HuH-7 (cell line): ENCODE measurements around the gene VEZT.
"Not testable (repeated sequence)": the region's sequence is repeated elsewhere in the genome, so short reads cannot be mapped to it uniquely, and the experiment has no call there.

Experiments used
- DNase-seq: peaks from one replicate; pipeline ENCODE4 v3.0.0; 2011; ENCODE audit warnings: low spot score

VEZT gene

DNA sequence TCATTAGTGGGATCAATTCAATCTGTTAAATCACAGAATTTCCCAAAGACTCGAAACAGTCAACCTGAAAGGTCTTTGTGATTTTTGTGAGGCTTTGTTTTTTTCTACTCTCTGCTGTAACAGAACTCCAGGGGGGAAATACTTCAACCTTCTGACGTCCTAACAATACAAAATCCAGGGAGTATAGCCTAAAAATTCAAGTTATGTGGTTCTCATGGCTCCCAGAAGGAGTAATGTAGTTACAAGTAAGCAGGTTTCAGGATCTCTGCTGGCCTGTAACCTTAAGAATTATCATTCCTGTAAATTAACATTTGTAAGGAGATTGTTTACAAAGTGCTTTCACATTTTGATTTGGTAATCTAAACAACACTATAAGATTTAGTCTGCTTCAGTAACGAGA lies 39.9 kb downstream of the VEZT start:
- DNase-seq = no peak

DNA sequence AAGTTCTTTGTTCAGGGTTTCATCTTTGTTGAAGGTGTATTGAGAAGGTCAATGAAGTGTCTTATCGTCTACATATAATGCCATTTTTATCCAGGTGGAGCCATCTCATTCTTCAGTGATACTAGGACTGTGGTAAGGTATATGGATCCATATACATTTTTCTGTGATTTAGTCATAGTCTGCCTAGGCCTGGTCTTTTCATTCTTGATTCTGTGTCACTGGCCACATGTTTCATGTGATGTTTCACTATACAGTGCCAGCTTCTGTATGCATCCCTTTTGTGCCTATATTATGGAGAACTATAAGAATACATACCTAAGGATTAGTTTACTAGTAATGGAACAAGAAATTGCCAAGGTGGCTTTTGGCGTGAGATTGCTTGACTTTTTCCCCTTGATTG lies 40.5 kb downstream of the VEZT start:
- DNase-seq = no peak

DNA sequence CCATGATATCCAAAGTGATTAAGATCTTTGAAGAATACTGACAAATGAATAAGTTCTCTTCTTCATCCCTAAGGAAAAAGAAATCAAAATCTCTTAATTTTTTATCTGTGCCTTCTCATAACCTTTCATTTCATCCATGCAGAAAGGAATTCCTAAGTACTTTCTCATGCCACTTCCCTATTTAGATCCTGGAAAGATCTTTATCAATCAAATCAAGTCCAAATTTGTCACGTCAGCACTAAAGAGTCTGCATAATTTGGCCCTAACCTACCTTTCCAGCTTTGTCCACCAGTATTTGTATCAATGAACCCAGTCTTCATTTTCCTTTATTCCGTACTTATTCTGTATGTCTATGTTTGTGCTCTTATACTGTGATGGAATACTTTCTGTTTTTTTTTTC lies 41.2 kb downstream of the VEZT start:
- DNase-seq = no peak

DNA sequence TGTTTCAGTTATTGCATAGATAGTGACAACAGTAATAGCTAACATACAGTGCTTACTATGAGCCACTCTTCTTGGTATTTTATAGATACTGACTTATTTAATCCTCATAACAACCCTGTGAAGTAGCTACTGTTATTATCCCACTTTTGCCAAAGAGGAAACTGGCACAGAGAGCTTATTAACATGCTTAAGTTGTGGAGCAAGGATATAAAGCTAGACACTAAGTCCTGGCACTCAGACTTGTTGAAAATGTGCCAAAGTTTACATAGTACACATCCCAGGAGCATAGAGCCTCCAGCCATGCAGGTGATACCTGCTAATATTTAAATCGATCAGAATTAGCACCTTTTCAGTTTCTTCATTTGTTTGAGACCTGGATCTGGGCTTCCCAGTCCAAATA lies 41.8 kb downstream of the VEZT start:
- DNase-seq = no peak

DNA sequence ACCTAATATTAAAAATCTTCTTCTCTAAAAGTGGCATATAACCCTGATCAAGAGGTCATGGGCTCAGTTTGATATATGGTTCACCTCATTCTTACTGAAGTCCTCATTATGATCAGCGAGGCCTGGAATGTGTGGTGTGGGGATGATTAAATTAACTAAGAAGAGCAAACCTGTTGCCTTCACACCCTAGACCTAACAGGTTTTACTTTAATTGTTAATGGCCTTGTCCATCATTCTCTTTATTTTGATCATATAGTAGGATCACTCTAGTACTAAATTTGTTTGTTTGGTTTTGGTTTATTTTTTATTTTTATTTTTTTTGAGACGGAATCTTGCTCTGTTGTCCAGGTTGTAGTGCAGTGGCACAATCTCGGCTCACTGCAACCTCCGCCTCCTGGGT lies 43.5 kb downstream of the VEZT start:
- DNase-seq = no peak

DNA sequence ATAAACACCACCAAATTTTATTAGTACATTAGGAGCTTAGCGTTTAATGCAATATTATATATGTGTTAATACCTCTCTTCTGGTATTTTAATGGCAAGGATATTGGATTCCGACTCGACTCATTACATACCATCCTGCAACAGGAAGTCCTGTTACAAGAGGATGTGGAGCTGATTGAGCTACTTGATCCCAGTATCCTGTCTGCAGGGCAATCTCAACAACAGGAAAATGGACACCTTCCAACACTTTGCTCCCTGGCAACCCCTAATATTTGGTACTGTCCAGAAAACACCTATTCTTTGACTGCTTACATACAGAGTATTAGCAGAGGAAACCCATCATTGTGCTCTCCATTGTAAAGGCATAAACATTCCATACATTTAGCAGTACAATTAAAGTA lies 45.2 kb downstream of the VEZT start:
- DNase-seq = no peak

DNA sequence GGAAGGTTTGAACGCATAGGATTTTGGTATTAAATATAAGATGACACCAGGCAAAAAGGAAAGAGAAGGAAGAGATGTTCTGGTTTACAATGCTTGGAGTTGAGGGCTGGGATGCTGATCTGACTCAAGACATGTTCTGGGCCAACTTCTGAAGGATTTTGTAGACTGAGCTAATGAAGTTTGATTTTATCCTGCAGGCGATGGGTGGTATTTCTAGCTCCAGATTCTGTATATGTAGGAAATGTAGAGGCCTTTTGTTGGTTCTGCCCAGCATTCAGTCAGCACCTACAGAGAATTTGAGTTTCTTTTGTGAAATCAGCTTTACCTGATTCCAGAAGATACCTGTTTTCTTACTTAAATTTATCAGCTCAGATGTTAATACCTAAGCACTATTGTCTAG lies 48.2 kb downstream of the VEZT start:
- no peak for DNase-seq

DNA sequence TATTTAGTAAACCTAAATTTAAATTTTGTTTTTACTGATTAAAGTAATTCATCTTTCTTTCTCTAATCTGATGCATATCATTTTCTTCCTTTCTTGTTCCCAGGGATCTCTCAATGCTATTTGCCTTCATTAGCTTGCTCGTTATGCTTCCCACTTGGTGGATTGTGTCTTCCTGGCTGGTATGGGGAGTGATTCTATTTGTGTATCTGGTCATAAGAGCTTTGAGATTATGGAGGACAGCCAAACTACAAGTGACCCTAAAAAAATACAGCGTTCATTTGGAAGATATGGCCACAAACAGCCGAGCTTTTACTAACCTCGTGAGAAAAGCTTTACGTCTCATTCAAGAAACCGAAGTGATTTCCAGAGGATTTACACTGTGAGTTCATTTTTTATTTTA lies 48.6 kb downstream of the VEZT start:
- no peak for DNase-seq

DNA sequence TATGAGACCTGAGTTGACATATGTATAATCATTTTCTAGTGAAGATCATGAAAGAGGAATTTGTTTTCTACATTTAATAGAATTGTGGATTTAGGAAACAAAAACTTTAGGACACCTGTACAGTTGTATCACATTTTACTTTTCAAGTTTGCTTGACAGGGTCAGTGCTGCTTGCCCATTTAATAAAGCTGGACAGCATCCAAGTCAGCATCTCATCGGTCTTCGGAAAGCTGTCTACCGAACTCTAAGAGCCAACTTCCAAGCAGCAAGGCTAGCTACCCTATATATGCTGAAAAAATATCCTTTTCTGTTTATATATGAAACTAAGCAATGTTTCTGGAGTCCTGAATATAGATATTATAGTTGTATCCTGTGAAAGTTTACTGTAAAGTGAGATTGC lies 52.3 kb downstream of the VEZT start:
- no peak for DNase-seq

DNA sequence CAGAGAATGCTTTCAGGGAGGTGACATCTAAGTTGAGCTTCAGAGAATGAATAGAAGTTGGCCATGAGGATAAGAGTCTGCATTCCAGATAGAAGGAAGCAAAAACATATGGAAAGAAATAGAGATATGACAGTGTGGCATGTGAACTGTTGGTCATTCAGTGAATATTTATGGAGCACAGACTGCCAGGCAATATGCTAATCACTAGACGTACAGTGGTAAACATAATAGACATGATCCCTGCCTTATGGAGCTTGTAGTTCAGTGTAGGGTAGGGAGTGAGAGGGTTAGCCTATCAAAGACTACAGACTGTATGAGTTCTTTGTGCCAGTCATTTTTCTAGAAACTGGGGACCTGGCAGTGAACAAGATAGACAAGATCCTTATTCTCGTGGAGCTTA lies 53.9 kb downstream of the VEZT start:
- no peak for DNase-seq

DNA sequence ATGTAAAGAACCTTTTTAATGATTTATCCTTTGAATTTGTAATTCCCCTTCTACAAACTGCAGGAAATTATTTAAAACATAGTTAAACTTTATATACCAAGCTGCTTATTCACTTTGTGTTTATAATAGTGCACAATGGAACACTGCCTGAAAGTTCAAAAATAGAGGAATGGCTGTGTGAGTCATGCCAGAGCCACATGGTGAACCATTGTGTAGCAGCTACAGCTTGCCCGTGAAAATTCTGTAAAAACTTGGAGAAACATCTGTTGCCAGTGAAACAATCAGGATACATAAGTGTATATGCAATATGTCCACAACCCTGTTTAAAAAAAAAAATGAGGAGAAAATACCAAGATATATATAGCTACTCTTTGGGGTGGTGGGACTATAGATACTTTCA lies 59.5 kb downstream of the VEZT start:
- DNase-seq = no peak

DNA sequence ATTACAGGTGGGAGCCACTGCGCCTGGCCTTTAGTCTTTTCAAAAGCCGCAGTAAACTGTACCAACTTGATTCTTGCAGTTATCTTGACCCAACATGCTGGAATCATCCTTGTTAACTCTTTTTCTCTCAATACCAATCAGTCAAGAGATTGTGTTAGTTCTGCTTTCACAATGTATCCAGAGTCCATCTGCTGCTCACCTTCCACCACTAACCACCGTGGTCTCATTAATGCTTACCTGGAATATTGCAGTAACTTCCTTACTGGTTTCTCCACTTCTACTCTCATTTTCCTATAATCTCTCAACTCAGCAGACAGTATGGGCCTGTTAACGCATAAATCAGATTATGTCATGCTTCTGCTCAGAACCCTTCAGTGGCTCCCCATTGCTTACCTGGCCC lies 62.2 kb downstream of the VEZT start:
- peak; percentile 5 for DNase-seq

DNA sequence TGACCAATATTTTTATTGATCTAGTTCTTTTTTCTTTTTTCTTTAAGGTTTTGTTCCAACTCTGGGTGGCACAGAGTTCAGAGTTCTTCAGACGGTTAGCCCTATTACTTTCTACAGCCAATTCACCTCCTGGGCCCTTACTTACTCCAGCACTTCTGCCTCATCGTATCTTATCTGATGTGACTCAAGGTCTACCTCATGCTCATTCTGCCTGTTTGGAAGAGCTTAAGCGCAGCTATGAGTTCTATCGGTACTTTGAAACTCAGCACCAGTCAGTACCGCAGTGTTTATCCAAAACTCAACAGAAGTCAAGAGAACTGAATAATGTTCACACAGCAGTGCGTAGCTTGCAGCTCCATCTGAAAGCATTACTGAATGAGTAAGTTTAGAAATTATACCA lies 64.7 kb downstream of the VEZT start:
- no peak for DNase-seq

DNA sequence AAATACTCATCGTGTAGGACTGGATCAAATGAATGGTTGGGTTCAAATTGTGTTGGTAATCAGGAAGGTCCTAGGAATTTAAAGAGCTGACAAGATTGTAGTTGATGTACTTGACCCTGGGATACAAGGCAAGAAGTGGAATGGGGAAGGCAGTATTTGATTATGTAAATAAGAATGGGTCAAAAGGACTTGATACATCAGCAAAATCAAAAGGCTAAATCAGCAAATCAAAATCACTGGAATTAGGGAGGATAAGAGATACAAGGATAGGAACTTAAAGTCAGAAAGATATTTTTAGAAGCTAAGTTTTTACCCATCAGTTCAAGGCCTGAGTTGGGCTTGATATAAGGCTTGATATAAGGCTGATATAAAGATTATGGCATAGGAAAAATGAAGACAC lies 65.8 kb downstream of the VEZT start:
- DNase-seq = no peak

DNA sequence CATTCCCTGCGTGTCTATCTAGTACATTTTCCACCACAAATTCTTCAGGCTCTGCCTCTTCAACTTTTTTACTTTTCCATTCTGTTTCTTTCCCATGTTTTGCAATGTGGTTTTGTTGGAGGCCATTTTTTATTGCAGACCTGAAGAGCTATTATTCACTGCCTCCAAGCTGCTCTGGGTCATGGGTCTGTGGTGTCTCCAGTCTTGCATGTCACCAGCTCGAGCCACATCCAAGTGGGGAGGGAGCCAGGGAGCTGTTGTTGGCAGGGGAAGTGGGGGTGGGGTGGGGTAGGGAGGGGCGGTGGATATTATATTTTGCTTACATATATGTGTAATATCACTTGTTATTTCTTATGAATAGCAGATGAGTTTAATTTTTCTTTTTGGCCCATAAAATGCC lies 69.1 kb downstream of the VEZT start:
- no peak for DNase-seq

DNA sequence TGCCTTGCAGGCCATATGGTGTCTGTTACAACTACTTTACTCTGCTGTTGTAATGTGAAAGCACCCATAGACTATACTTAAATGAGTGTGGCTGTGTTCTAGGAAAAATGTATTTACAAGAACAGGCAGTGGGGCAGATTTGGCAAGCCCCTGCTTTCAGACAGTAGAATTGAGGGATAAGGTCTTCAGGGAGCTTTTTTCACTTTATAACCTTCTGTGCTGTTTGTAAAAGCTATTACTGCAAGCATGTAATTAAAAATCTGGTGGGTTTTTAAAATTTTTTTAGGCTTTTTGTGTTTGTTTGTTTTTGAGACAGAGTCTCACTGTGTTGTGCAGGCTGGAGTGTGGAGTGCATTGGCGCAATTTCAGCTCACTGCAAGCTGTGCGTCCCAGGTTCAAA lies 73.9 kb downstream of the VEZT start:
- no peak for DNase-seq

DNA sequence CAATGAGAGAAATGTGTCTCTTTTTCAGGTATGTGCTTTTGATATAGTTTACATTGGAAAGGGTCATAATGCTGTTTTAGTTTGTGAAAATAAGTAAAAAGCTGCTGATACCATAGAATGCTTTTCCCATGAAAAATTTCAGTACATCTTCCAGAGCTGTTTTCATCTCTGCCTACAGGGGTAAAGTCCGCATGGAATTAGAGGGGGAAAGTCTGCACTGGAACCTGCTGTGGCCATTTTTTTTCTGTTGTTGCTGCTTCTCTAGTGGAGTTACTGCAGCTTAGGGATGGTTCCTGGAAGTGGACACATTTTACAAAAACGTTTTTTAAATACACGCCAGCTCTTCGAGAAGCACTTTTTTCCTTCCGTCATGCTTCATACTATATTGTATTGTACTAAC lies 81.3 kb downstream of the VEZT start:
- peak; percentile 28 for DNase-seq

DNA sequence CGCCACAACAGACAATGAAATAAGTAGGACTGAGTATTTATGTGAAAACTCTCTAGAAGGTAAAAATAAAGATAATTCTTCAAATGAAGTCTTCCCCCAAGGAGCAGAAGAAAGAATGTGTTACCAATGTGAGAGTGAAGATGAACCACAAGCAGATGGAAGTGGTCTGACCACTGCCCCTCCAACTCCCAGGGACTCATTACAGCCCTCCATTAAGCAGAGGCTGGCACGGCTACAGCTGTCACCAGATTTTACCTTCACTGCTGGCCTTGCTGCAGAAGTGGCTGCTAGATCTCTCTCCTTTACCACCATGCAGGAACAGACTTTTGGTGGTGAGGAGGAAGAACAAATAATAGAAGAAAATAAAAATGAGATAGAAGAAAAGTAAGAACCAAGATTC lies 82.7 kb downstream of the VEZT start:
- DNase-seq = no peak

DNA sequence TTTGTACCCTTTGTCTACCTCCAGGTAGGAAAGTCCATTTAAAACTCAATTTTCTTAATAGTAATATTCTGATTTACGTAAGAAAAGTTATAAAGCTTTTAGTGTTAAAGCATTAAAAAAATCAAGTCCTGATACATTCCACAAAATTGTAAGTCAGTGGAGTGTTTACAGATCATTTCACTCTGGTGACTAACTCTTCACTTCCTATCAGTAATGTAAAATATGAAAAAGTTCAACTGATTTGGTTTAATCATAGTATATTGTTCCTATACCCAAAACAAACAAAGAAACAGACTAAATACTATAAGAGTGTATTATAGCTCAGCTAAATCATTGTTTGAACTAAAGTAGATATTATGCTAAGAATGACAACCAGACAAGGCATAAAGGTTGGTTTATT lies 85.9 kb downstream of the VEZT start:
- no peak for DNase-seq

DNA sequence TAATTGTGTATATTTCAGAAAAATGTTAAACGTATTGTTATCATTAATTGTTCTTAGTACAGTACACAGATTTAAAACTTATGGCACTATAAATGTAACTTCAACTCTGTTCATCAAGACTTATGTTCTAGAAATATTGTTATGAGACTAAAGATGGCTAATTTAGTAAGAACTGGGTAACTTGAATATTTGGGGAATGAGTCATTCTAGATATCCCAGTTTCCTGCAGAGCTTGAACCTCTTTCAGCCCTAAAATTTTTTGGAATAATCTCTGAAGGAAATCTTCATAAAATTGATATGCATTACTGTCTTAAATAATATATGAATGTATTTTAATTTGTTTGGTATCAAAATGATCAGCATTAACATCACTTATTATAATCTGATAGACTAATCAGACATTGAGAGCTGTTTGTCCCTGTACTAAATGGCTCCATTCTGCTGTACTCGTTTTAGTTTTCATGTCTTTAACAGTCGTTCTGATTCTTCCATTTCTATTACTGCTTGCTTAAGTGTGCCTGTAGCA lies 87.1 kb downstream of the VEZT start:
- DNase-seq = no peak

DNA sequence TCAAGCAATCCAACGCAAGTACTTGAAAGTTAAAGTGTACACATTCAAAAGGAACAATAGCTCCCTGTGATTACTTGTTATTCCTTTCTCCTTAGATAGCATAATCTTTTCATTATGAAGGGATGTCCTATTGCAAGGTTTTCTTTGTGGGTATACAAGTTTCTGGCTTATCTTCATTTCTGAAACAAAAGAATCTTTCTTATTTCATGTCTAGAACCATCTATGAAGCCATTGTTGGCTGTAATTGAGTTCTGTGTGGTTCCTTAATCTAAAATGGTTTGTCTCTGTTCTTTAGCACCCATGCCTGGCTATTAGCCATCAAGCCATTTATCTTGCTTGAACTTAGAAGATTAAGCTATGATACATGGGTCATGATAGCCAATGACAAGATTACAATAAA lies 95.0 kb downstream of the VEZT start:
- no peak for DNase-seq

DNA sequence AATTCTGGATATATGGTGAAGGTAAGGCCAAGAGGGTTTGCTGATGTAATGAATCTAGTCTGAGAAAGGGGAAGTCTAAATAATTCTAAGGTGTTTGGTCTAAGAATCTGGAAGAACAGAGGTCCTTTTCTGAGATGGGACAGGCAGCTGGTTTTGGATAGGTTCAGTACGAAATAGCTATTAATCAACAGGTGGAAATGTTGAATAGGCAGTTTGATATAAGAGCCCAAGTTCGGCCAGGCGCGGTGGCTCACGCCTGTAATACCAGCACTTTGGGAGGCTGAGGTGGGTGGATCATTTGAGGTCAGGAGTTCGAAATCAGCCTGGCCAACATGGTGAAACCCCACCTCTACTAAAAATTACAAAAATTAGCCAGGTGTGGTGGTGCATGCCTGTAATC lies 97.1 kb downstream of the VEZT start:
- DNase-seq = not testable (repeated sequence)

DNA sequence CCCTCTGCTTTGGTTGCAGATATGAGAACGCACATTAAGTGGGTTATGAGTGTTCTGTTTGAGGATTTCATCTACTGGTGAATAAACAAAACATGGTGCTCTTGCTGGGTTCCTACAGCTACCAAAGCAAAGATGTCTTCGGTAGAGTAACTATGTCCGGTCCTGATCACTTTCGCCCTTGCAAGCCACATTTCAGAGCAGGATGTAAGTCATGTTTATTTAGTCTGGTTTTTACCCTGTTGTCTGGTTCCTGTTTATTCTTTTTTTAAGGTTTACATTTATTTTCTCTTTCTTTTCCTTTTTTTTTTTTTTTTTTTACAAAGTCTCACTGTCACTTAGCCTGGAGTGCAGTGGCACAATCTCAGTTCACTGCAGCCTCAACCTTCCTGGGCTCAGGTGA lies 99.2 kb downstream of the VEZT start:
- DNase-seq = no peak

DNA sequence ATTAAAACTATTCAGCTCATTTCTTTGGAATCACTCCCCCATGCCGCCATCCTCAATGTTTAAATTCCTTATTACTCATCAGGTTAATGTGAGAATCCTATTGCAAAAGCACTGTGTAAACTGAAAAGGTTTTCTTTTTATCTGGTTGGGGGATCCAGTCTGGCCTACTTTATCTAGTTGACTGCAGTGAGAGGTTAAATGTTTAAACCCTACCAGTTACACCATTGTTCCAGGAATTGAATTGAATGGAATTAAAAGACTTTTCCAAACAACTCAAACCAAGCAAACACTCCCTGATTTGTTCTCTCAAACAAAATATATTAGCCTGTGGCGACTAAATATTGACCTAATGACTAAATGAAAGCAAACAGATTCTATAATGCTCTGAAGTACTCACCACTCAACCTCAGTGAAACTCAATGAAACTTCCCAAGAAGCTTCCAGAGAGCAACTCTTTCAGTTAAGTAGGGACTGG lies 100.5 kb downstream of the VEZT start:
- DNase-seq = peak; percentile 39

DNA sequence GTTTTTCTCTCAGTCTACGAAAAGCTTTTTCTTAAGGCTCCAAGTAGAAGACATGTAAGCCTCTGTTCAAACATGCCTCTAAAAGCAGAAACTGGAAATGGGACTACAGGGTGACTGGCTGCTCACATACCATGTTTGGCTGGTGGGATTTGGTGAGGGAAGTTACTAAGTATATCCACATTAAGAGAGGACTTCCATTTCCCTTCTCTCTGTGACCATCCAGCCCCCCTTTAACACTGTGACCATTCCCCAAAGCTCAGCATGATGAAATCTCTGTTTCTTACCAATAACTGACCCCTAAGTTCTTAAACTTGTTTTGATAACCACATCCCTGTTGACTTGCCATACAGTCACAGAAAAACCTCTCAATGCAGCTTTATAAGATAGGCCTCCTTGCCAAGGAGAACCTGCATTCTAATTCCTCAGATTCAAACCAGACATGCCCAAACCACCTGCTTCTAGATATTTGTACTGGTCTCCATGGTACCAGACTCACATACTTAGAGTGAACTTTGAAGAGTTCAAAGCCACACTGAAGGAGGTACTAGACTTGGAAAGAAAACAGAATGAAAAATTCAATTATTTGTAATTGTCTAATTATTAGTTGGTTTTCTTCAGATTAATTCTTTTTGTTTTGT lies 102.2 kb downstream of the VEZT start:
- DNase-seq = no peak
